ENCODE data around the gene ARHGEF28.

GRCh38 chr5:73957397-73958001 lies 331.5 kb downstream of the ARHGEF28 start:
- TF ChIP-seq MATR3 (CRISPR knock-in tag; IDR thresholded peaks at IDR 0.05) (no peak), CTCF (CRISPR knock-in tag; IDR thresholded peaks at IDR 0.05) (no peak), ZNF138 (CRISPR knock-in tag; IDR thresholded peaks at IDR 0.05; ENCODE audit: low read depth) (no peak), RAD21 (CRISPR knock-in tag; IDR thresholded peaks at IDR 0.05) (no peak), ARNT2 (CRISPR knock-in tag; IDR thresholded peaks at IDR 0.05; ENCODE audit: low read depth) (no peak), ZNF83 (CRISPR knock-in tag; IDR thresholded peaks at IDR 0.05; ENCODE audit: borderline replicate concordance) (no peak), ZFP36 (IDR thresholded peaks at IDR 0.05; ENCODE audit: borderline replicate concordance, low read depth, low read length, partially characterized antibody) (no peak), TFDP1 (CRISPR knock-in tag; IDR thresholded peaks at IDR 0.05; ENCODE audit: borderline replicate concordance) (no peak), ZNF660 (CRISPR knock-in tag; IDR thresholded peaks at IDR 0.05; ENCODE audit: borderline replicate concordance, low read depth) (no peak), SRSF9 (IDR thresholded peaks at IDR 0.05; ENCODE audit: borderline replicate concordance, insufficient read depth, low read depth, low read length, poor library complexity, severe bottlenecking) (no peak), ZBTB4 (CRISPR knock-in tag; IDR thresholded peaks at IDR 0.05; ENCODE audit: borderline replicate concordance) (no peak)
